H1 (cell line): ENCODE data around the gene GALP.
"Not testable (repeated sequence)": the region's sequence is repeated elsewhere in the genome, so short reads cannot be mapped to it uniquely, and the experiment has no call there.

Experiments used
- ATF2 ChIP-seq: IDR thresholded peaks from 2 replicates; pipeline ENCODE4 v1.6.1; 2012; ENCODE audit warnings: low read length, inconsistent platforms
- BRCA1 ChIP-seq: IDR thresholded peaks from 2 replicates; pipeline ENCODE4 v1.6.1; 2012; ENCODE audit warnings: low read depth, low read length, improper control_type of control experiment
- CTCF ChIP-seq, 3 experiments: IDR thresholded peaks; 1 replicate in 2 of 3; 2 replicates in 1 of 3; pipeline versions ENCODE4 v1.5.1 to v1.6.1; 2011; ENCODE audit warnings: low read length in 3 of 3, mild to moderate bottlenecking in 3 of 3, inconsistent platforms in 2 of 3, low read depth in 1 of 3, moderate library complexity in 1 of 3; ENCODE audit not compliant: insufficient read depth in 1 of 3; ENCODE audit errors: control extremely low read depth in 1 of 3
- KDM1A ChIP-seq: fragments of 200-600, 300-600 bp; sonication (generic); IDR thresholded peaks from 2 replicates; pipeline ENCODE4 v1.7.1; 2016; ENCODE audit warnings: mild to moderate bottlenecking, low read length, borderline replicate concordance
- MAFK ChIP-seq: IDR thresholded peaks from 2 replicates; pipeline ENCODE4 v1.6.1; 2012; ENCODE audit warnings: low read depth, mild to moderate bottlenecking, improper control_type of control experiment, low read length
- MAX ChIP-seq: IDR thresholded peaks from 2 replicates; pipeline ENCODE4 v1.6.1; 2012; ENCODE audit warnings: inconsistent platforms
- POLR2A ChIP-seq, 2 experiments: IDR thresholded peaks; 1 replicate in 1 of 2; 2 replicates in 1 of 2; pipeline ENCODE4 v1.6.1; 2011; ENCODE audit warnings: low read depth in 2 of 2, low read length in 2 of 2, mild to moderate bottlenecking in 2 of 2; ENCODE audit errors: control extremely low read depth in 1 of 2
- POU5F1 ChIP-seq: IDR thresholded peaks from 2 replicates; pipeline ENCODE4 v1.6.1; 2011; ENCODE audit warnings: low read depth, mild to moderate bottlenecking, low read length, moderate library complexity
- SAP30 ChIP-seq: fragments of 300-600 bp; sonication (generic); IDR thresholded peaks from 2 replicates; pipeline ENCODE4 v1.7.1; 2012; ENCODE audit warnings: low read length, moderate library complexity, mild to moderate bottlenecking, inconsistent platforms; ENCODE audit not compliant: insufficient read depth, insufficient replicate concordance
- SP2 ChIP-seq: IDR thresholded peaks from 2 replicates; pipeline ENCODE4 v1.6.1; 2012; ENCODE audit warnings: mild to moderate bottlenecking, low read length, inconsistent platforms
- SUZ12 ChIP-seq: fragments of 200-600 bp; sonication (generic); IDR thresholded peaks from 2 replicates; pipeline ENCODE4 v1.6.1; 2012; ENCODE audit warnings: mild to moderate bottlenecking, inconsistent platforms, low read length, moderate library complexity, mixed read lengths
- TEAD4 ChIP-seq: IDR thresholded peaks from 2 replicates; pipeline ENCODE4 v1.6.1; 2012; ENCODE audit warnings: low read depth, low read length, inconsistent platforms, mixed read lengths
- ZNF274 ChIP-seq: IDR thresholded peaks from 2 replicates; pipeline ENCODE4 v1.7.0; 2012; ENCODE audit warnings: low read length, borderline replicate concordance; ENCODE audit errors: extremely low read depth

DNA sequence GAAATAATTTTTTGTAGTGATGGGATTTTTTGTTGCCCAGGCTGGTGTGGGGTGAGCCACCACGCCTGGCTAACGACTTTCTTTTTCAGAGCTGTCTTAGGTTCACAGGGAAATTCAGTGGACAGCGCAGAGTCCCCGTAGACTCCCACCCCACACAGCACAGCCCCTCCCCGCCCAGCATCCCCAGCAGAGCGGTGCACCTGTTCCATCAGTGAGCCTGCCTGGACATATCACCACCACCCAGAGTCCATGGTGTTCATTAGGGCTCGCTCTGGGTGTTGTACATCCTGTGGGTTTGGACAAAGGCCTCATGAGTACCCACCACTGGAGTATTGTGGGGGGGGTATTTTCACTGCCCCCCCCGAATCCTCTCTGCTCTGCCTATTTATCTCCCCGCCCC lies 34.2 kb downstream of the GALP start:
- TF ChIP-seq MAX; ZNF274; ATF2; POU5F1; SUZ12; MAFK; BRCA1; POLR2A (IDR thresholded peaks at IDR 0.05; ENCODE audit: control extremely low read depth in 1 of 2, low read depth in 2 of 2, low read length in 2 of 2); KDM1A; TEAD4; CTCF (IDR thresholded peaks at IDR 0.05; ENCODE audit: control extremely low read depth in 1 of 3, insufficient read depth in 1 of 3, low read depth in 1 of 3, low read length in 3 of 3); SAP30; SP2: not testable (repeated sequence)
